Measurements from ENCODE around the gene OTOF. TPM values are rescaled to one million over a fixed set of nuclear protein-coding genes. Genes with fewer than 3 reads are reported as not detected.
A peak's percentile ranks its signal among the peaks of the same experiment; 100 is the strongest.

Gene OTOF
- total and polyA plus RNA-seq, 2 of the 4 experiments (the other 2 are of a cell fraction): 0.03 TPM; not detected in 1

- Histone ChIP-seq H2BK15ac (ENCODE audit: low read depth, low read length) (no peak overlapping the region), H3K56ac (ENCODE audit: extremely low read depth, insufficient read depth, low read length) (no peak overlapping the region), H3K4me2 (ENCODE audit: low read depth, low read length) (no peak overlapping the region), H2BK20ac (ENCODE audit: low read depth, low read length) (no peak overlapping the region), H2AK5ac (ENCODE audit: low read depth, low read length) (no peak overlapping the region), H3K18ac (ENCODE audit: low read depth, low read length) (no peak overlapping the region), H4K91ac (ENCODE audit: insufficient read depth, low read depth, low read length) (no peak overlapping the region), H3K23ac (ENCODE audit: low read depth, low read length) (no peak overlapping the region), H2AFZ (replicated peaks; ENCODE audit: low read length, poor library complexity) (peak overlapping the region; percentile 21), H2AK9ac (replicated peaks; ENCODE audit: low read depth, low read length, poor library complexity) (no peak overlapping the region), H4K5ac (ENCODE audit: low read depth, low read length) (no peak overlapping the region), H3K14ac (replicated peaks; ENCODE audit: low read depth, low read length) (no peak overlapping the region), H3K27me3 (ENCODE audit: control insufficient read depth, insufficient read depth, low read length) (peaks cover 7% of the 10 kb centered on the region; the same call in 1 of the 2 replicates), H3K4me3 (ENCODE audit: insufficient read depth, low read depth, low read length) (no peak overlapping the region), H3K9ac (ENCODE audit: low read depth, low read length) (no peak overlapping the region), H3K4me1 (ENCODE audit: control insufficient read depth, insufficient read depth, low read length) (no peaks in the 10 kb centered on the region), H3K27ac (ENCODE audit: insufficient read depth, low read length) (no peak overlapping the region), H3K9me1 (ENCODE audit: insufficient read depth, low read length) (no peaks in the 10 kb centered on the region), H3K79me1 (ENCODE audit: low read depth in 1 of 2, low read length in 2 of 2) (no peaks in the 10 kb centered on the region), H3K4ac (ENCODE audit: low read depth, low read length) (no peak overlapping the region), H2BK5ac (ENCODE audit: low read depth, low read length, poor library complexity, severe bottlenecking) (no peak overlapping the region), H4K8ac (ENCODE audit: low read depth in 2 of 2, low read length in 2 of 2) (no peak overlapping the region), H3K36me3 (ENCODE audit: control insufficient read depth, insufficient read depth, low read length) (no peaks in the 10 kb centered on the region), H4K20me1 (ENCODE audit: insufficient read depth, low read length) (no peaks in the 10 kb centered on the region), H2BK120ac (ENCODE audit: low read depth, low read length) (no peak overlapping the region), H3K9me3 (ENCODE audit: control insufficient read depth, insufficient read depth, low read length) (no peaks in the 10 kb centered on the region)
- intact Hi-C loops (cut with micrococcal nuclease) (loop anchor here (10.0 kb wide), 1 partner anchor 138 kb away; no protein-coding TSS in a partner anchor), dilution Hi-C loops (cut with HindIII; ENCODE audit: low sequenced_read_pairs, unreplicated experiment) (no loop called here), in situ Hi-C loops (cut with MboI; ENCODE audit: low sequenced_read_pairs) (no loop called here)
- DNase-seq (peak; percentile 58), ATAC-seq (ENCODE audit: low read depth) (peak; percentile 85)
- BruUV-seq (replicated peaks): no TSS peak
- TF ChIP-seq NFE2L2 (IDR thresholded peaks at IDR 0.05; ENCODE audit: low read depth, low read length) (peak; percentile 74), ELK1 (IDR thresholded peaks at IDR 0.05; ENCODE audit: borderline replicate concordance, low read depth, low read length) (no peak), RAD21 (IDR thresholded peaks at IDR 0.05; ENCODE audit: low read length) (peak; percentile 56), MAFK (IDR thresholded peaks at IDR 0.05; ENCODE audit: low read depth, low read length) (peak; percentile 54; the same call in 1 of the 2 replicates), SMC3 (IDR thresholded peaks at IDR 0.05; ENCODE audit: low read depth, low read length) (peak; percentile 31; the same call in 1 of the 2 replicates), RFX5 (IDR thresholded peaks at IDR 0.05; ENCODE audit: low read depth, low read length) (no peak)
- TF ChIP-seq, protein P1, sequence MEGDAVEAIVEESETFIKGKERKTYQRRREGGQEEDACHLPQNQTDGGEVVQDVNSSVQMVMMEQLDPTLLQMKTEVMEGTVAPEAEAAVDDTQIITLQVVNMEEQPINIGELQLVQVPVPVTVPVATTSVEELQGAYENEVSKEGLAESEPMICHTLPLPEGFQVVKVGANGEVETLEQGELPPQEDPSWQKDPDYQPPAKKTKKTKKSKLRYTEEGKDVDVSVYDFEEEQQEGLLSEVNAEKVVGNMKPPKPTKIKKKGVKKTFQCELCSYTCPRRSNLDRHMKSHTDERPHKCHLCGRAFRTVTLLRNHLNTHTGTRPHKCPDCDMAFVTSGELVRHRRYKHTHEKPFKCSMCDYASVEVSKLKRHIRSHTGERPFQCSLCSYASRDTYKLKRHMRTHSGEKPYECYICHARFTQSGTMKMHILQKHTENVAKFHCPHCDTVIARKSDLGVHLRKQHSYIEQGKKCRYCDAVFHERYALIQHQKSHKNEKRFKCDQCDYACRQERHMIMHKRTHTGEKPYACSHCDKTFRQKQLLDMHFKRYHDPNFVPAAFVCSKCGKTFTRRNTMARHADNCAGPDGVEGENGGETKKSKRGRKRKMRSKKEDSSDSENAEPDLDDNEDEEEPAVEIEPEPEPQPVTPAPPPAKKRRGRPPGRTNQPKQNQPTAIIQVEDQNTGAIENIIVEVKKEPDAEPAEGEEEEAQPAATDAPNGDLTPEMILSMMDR (conservative IDR thresholded peaks at IDR 0.05; ENCODE audit: low read depth, low read length): peak; percentile 64
- TF ChIP-seq, protein P2, sequence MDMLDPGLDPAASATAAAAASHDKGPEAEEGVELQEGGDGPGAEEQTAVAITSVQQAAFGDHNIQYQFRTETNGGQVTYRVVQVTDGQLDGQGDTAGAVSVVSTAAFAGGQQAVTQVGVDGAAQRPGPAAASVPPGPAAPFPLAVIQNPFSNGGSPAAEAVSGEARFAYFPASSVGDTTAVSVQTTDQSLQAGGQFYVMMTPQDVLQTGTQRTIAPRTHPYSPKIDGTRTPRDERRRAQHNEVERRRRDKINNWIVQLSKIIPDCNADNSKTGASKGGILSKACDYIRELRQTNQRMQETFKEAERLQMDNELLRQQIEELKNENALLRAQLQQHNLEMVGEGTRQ (IDR thresholded peaks at IDR 0.05; ENCODE audit: low read depth, low read length): no peak
- WGBS, 2 experiments (ENCODE audit: extremely low coverage in 2 of 2, insufficient read length in 1 of 2): 100% methylated on average over 1 of the region's 14 CpGs; no CpG with 5 or more reads in 1 of the 2 experiments
- POLR2A ChIA-PET (ENCODE audit: unreplicated experiment): no interaction called here
- CTCF ChIA-PET: interaction anchor here (1.2 kb wide), 1 partner anchor 15 kb away, joined by 3 read pairs; the partner anchor contains the start of gene OTOF
These were observed 15.2 kb downstream of the OTOF start for GRCh38 chr2:26462511-26463243.
